Thyroid gland (tissue), 4 donors: ENCODE data around the gene SNX22.

Experiments used
- POLR2A ChIP-seq, 2 donors: fragments of 450-650 bp; IDR thresholded peaks; one replicate each; pipeline ENCODE4 v1.6.1; 2017; ENCODE audit warnings: antibody characterized with exemption in 2 of 2, mild to moderate bottlenecking in 2 of 2, moderate library complexity in 1 of 2
- TF ChIP-seq, protein P1 (sequence below), 6 experiments: fragments of 200-600 bp in 3 of 6; fragments of 450-650 bp in 3 of 6; sonication (generic) in 3 of 6; IDR thresholded peaks; one replicate each; pipeline ENCODE4 v1.5.1; 2016 to 2019; ENCODE audit warnings: antibody characterized with exemption in 6 of 6, mild to moderate bottlenecking in 2 of 6, inconsistent platforms in 1 of 6, moderate library complexity in 1 of 6

- TF ChIP-seq POLR2A (IDR thresholded peaks at IDR 0.05) = no peak
- TF ChIP-seq, protein P1, sequence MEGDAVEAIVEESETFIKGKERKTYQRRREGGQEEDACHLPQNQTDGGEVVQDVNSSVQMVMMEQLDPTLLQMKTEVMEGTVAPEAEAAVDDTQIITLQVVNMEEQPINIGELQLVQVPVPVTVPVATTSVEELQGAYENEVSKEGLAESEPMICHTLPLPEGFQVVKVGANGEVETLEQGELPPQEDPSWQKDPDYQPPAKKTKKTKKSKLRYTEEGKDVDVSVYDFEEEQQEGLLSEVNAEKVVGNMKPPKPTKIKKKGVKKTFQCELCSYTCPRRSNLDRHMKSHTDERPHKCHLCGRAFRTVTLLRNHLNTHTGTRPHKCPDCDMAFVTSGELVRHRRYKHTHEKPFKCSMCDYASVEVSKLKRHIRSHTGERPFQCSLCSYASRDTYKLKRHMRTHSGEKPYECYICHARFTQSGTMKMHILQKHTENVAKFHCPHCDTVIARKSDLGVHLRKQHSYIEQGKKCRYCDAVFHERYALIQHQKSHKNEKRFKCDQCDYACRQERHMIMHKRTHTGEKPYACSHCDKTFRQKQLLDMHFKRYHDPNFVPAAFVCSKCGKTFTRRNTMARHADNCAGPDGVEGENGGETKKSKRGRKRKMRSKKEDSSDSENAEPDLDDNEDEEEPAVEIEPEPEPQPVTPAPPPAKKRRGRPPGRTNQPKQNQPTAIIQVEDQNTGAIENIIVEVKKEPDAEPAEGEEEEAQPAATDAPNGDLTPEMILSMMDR (IDR thresholded peaks at IDR 0.05) = no peak
These were observed 33.8 kb downstream of the SNX22 start for GRCh38 chr15:64185146-64185911.
